ENCODE measurements around the gene ATP4B.
"Not testable (repeated sequence)": the region's sequence is repeated elsewhere in the genome, so short reads cannot be mapped to it uniquely, and the experiment has no call there.

ATP4B gene

GRCh38 chr13:113623491-113624234, 34.3 kb downstream of the ATP4B start:
- DNase-seq = no peak

- no peak for DNase-seq
These were observed 35.1 kb downstream of the ATP4B start for GRCh38 chr13:113622791-113623490.

DNA sequence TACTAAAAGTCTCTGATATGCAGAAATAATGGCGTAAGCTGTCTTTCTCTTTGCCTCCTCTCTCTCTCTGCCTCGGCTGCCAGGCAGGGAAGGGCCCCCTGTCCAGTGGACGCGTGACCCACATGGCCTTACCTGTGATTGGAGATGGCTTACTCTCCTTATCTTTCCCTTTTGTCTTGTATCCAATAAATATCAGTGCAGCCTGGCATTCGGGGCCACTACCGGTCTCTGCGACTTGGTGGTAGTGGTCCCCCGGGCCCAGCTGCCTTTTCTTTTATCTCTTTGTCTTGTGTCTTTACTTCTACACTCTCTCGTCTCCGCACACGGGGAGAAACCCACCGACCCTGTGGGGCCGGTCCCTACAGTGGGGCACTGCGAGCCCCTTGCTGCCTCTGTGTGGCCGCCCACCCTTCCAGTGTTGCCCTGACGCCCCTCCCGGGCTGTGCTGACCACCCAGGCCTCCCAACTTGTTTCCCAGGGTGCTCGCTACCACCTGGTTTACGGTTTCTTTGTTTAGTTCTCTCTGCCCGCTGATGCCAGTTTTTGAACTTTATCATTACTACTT, 35.9 kb downstream of the ATP4B start:
- not testable (repeated sequence) for DNase-seq

GRCh38 chr13:113621498-113621897, 36.5 kb downstream of the ATP4B start:
- not testable (repeated sequence) for DNase-seq

DNA sequence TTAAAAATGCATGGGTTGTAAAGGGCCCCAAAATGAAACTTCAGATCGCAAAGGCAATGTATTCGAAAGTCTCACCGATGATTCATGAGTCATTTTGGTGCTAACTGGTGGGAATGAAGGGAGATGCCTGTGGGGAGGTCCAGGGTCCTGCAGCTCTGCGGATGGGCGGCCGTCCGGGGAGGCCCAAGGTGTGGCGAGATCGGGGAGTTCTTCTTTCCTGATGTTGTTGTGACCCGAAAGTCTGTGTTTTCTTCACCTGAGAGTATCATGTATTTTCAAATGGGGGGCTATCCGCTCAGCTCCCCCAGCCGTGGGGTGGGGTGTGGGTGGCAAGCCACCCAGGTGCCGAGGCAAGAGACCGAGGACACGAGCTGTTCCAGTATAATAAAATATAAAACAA, 37.0 kb downstream of the ATP4B start:
- no peak for DNase-seq

GRCh38 chr13:113620036-113620796, 37.8 kb downstream of the ATP4B start:
- no peak for DNase-seq

GRCh38 chr13:113618455-113618854, 39.5 kb downstream of the ATP4B start:
- DNase-seq = no peak

GRCh38 chr13:113617961-113618360, 40.0 kb downstream of the ATP4B start:
- DNase-seq = no peak

GRCh38 chr13:113616991-113617749, 40.8 kb downstream of the ATP4B start:
- DNase-seq = no peak

GRCh38 chr13:113616281-113616906, 41.6 kb downstream of the ATP4B start:
- no peak for DNase-seq

- DNase-seq = no peak
These were observed 44.1 kb downstream of the ATP4B start for GRCh38 chr13:113613789-113614379.

GRCh38 chr13:113612607-113613006, 45.4 kb downstream of the ATP4B start:
- no peak for DNase-seq

DNA sequence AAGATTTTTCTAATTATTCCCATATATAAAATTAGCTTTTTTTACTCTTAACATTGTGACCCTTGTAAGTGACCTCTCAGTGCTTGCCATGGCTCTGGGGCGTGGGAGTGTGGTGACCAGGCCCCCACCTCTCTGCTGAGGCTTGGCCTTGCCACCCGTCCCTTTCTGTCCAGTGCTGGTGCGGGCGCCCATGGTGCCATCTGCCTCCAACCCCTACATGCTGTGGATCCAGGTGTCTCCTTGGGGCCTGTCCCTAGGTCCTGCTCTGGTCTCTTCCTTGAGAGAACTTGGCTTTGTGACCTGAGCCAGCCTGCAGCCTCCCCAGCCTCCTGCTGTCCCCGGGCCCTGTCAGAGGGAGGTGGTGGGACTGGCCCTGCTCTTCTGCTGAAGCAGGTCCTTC, 46.0 kb downstream of the ATP4B start:
- DNase-seq = no peak

DNA sequence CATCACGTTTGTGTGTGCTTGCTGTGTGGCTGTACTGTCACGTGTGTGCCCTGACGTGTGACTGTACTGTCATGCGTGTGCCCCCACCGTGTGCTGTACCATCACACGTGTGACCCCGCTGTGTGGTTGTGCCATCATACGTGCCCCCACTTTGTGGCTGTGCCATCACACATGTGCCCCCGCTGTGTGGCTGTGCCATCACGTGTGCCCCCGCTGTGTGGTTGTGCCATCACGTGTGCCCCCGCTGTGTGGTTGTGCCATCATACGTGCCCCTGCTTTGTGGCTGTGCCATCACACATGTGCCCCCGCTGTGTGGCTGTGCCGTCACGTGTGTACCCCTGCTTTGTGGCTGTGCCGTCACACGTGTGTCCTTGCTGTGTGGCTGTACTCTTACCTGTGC, 47.7 kb downstream of the ATP4B start:
- DNase-seq = no peak

DNA sequence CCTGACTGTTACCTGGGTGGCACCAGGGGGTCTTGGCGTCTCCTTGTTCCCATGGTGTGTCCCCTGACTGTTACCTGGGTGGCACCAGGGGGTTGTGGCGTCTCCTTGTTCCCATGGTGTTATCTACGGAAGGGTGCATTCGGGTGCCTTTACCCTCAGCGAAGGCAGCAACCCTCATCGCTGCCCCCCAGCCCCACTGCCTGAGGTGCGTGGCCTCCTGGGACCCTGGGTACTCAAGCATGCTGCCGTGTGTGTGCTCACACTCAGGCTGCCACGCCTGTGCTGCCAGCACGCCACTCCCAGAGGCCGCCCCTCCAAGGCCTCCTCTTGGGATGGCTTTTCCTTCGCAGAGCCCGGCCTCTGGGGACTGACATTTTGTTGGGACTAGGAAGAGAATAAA, 48.4 kb downstream of the ATP4B start:
- DNase-seq = no peak

GRCh38 chr13:113608967-113609533, 48.9 kb downstream of the ATP4B start:
- no peak for DNase-seq

- no peak for DNase-seq
These were observed 49.9 kb downstream of the ATP4B start for GRCh38 chr13:113607889-113608635.

DNA sequence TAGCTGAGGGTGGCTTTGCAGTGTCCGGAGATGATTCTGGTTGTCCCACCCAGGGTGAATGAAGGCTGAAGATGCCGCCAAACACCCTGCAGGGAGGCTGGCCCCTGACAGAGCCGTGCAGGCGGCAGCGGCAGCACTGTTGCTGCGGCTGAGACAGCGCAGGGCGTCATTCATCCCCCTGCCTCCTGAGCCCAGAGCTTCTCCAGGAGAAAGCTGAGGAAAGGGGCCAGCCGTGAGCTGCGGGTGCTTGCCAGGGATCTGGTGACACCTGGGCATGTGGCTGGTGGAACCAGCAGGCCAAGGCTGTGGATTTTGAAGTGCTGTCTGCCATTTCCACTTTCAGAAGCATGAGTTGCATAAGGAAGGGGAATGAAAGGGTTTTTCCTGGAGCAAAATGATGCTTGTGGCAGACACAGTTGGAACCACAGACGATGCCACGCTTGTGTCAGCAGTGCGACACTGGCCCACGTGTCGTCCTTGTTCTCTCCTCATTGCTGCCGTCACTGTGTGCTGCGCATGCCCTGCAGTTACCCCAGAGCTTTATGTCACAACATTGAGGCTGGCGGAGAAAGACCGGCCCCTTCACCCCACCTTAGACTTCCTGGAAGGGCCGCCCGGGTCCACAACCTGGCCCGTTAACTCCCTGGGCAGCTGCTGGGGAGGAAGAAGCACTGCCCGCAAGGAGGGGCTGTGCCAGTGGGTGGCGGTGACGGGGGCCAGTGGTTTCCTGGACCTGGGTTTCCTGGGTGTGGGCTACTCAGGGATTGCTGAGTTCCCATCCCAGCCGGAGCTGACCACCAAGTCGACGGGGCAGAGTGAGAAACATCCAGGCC, 50.7 kb downstream of the ATP4B start:
- no peak for DNase-seq

- DNase-seq = no peak
These were observed 52.0 kb downstream of the ATP4B start for GRCh38 chr13:113605866-113606438.

All from activated effector memory CD4-positive, alpha-beta T cell treated with Interleukin-2 at 50 U/mL for 16 hours (primary cell).